ENCODE results near the gene PSG2. TPM values are rescaled to one million over a fixed set of nuclear protein-coding genes. Genes with fewer than 3 reads are reported as not detected.
"Not testable (repeated sequence)": the region's sequence is repeated elsewhere in the genome, so short reads cannot be mapped to it uniquely, and the experiment has no call there.

The PSG2 gene
- total RNA-seq, 4 donors from 2014 or later: not detected

DNA sequence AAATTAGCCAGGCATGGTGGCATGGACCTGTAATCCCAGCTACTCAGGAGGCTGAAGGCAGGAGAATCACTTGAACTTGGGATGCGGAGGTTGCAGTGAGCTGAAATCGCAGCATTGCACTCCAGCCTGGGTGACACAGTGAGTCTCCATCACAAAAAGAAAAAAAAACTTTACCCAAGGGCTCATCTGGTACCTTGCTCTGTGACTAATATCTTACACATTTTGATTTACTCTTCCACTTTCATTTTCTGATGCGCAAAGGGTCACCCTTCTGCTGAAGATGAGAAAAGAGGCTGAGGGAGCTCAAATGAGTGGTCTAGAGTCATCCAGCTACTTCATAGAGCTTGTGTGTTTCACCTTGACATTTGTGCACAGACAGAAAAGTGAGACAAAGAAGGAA is 34.5 kb downstream of the PSG2 start:
- DNase-seq (ENCODE audit: low spot score); ATAC-seq (ENCODE audit: low FRiP score): not testable (repeated sequence)

DNA sequence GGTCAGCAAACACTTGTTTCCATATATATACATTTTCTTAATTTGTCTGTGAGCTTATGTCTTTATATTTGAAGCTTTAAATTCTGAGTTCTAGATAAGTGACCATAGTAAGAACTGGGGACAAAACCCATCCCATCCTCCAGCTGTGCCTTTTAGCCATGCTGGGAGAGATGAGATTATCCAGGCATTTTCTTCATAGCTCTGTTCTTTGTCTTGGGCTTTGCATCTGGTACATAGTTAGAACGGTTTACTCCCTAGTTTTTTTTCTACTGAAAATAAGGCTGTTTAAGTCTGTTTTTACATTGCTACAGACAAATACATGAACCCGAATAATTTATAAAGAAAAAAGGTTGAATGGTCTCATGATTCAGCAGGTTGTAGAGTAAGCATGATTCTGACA is 35.9 kb downstream of the PSG2 start:
- not testable (repeated sequence) for DNase-seq (ENCODE audit: low spot score); ATAC-seq (ENCODE audit: low FRiP score)

DNA sequence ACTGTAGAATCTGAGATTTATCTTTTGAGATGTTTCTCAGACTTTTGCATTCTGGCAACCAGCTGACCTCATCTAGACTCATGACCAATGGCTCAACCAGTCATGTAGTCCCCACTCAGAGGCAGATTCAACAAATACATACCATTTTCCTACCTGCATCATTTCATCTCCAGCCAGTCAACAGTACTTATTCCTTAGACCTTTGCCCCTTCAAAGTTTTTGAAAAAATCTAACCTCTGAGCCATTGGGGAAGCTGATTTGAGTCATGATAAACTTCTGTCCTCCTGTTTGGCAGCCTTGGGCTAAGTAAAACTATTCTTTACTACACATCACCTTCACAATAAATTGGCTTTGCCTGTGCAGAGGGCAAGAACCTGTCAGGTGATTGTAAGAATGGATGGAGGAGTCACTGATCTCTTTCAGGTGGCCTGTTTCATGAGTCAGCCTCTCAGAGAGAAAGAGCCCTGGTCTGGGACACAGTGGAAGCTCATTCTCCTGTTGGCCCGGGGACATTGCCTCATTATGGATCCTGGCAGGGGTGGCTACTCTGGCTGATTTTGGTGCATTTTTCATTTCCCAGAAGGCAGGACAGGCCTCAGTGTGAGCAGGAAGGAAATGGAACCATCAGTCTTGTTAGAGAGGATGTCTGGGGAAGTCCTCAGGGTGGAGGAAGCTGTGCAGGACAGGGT is 38.9 kb downstream of the PSG2 start:
- not testable (repeated sequence) for DNase-seq (ENCODE audit: low spot score); ATAC-seq (ENCODE audit: low FRiP score)

DNA sequence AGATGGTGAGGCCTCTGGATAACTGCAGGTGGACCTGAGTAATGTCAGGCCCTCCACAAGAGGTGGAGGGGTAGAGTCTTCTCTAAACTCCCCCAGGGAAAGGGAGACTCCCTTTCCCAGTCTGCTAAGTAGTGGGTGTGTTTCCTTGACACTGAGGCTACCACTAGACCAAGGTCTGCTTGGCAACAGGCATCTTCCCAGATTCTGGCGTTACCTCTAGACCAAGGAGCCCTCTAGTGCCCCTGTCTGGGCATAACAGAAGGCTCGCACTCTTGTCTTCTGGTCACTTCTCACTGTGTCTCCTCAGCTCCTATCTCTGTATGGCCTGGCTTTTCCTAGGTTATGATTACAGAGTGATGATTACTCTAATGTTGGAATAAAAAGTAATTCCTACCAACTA is 50.9 kb downstream of the PSG2 start:
- not testable (repeated sequence) for ATAC-seq (ENCODE audit: low FRiP score); DNase-seq (ENCODE audit: low spot score)

DNA sequence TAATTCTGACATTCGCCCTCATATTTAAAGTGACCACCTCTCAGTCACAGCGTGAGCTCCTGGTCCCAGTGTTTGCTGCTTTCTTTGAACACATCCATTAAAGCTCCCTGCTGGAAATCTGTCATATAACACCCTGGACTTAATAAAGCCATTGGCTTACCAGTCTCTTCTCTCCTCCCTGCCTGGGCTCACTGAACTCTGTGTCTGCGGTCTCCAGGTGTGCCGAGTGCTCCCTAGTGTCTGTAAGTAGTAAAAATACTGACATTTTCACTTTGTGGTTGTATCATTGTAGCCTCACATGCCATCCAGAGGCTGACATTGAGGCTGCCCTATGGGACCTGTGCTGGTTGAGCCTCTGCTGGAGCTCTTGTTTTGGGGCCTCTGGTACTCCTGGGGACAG is 53.6 kb downstream of the PSG2 start:
- no peak for ATAC-seq (ENCODE audit: low FRiP score)
- TF ChIP-seq, protein P1, sequence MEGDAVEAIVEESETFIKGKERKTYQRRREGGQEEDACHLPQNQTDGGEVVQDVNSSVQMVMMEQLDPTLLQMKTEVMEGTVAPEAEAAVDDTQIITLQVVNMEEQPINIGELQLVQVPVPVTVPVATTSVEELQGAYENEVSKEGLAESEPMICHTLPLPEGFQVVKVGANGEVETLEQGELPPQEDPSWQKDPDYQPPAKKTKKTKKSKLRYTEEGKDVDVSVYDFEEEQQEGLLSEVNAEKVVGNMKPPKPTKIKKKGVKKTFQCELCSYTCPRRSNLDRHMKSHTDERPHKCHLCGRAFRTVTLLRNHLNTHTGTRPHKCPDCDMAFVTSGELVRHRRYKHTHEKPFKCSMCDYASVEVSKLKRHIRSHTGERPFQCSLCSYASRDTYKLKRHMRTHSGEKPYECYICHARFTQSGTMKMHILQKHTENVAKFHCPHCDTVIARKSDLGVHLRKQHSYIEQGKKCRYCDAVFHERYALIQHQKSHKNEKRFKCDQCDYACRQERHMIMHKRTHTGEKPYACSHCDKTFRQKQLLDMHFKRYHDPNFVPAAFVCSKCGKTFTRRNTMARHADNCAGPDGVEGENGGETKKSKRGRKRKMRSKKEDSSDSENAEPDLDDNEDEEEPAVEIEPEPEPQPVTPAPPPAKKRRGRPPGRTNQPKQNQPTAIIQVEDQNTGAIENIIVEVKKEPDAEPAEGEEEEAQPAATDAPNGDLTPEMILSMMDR (IDR thresholded peaks at IDR 0.05): no peak
- DNase-seq (ENCODE audit: low spot score): no peak

DNA sequence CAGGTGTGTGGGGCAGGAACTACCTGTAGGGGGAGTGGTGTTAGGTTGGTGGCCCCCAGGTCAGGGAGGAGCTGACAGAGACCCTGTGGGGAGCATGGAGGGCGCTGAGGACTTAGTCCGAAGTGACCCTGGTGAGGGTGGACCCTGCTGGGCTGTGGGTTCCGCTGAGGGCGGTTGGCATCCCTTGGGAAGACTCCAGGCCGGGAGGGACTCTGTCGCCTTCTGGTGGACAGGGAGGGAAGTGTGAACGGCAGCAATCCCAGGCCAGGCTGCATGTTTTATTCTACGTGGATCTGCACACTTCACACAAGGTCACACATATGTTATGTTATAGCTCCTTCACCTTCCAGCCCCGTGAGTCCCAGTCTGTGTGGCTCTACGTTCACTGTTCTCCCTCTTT is 54.5 kb downstream of the PSG2 start:
- not testable (repeated sequence) for ATAC-seq (ENCODE audit: low FRiP score); DNase-seq (ENCODE audit: low spot score)

DNA sequence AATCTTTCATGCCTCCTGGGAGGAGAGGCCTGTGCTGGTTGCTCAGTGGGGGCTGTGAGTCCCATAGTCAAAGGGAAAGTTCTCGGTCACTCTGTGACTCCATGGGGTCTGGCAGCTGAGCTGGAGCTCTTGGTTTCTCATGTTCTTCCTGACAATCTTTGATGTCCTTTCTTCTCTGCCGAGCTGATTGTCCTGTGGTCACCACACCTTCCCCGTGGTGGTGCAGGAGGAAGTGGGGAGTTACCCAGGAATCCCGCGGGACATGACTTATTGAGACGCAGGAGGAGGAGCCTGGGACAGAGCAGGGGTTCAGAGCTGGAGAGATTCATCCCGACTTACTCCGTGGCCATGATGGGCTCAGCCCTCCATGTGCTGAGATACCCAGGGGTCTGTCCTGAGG is 55.4 kb downstream of the PSG2 start:
- not testable (repeated sequence) for DNase-seq (ENCODE audit: low spot score); ATAC-seq (ENCODE audit: low FRiP score)

DNA sequence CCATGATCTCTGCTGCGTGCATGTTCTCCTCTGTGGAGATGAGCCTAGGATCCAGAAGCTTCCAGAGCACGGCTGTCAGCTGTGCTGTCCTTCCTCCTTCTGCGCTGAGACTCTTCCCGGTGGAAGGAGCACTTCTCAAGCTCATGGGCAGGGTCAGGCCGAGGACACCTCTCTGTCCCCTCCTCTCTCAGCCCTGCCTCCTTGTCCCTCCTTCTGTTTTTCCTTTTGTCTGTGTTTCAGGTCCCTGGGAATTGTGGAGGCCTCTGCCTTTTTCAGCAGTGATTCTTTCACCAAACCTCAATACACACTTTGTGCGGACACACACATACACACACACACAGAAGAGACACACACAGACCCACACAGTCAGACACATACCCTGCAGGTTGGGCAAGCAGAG is 56.1 kb downstream of the PSG2 start, which contains the start of gene PSG11:
Gene PSG11 (minus strand): TSS at position 101 of the 400 bp plus-strand sequence. CDS start 97 bp downstream, at position 4.
- not testable (repeated sequence) for DNase-seq (ENCODE audit: low spot score); ATAC-seq (ENCODE audit: low FRiP score)

DNA sequence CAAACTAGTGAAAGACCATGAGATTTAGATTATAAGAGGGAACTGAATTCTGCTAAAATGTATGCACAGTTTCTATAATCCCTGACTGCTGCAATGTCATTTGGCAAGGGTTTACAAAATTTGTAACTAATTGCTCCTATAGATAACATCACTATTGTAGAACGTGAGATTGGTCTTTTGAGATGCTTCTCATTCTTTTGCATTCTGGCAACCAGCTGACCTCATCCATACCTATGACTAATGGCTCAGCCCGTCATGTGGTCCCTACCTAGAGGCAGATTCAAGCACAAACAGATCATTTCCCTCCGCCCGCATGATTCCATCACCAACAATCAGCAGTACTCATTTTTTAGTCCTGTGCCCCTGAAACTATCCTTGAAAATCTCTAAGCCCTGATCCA is 60.4 kb downstream of the PSG2 start:
- not testable (repeated sequence) for ATAC-seq (ENCODE audit: low FRiP score); DNase-seq (ENCODE audit: low spot score)

DNA sequence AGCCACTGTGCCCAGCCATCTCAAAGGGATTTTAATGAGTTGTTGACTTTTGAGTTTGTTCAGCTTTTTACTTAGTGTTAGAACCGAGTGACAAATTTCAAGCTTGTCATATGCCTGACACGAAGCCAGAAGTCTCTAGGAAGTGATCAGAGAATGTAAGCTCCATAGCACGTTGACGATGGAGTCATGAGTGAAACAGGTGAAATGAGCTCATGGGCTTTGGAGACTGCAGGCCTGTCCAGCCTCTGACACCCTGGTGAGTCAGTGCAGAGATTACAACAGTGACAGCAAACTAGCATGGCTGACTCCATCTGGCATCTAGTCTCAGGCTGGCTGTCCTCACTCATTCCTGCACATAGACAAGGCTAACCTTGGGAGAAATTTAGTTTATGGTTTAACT is 60.9 kb downstream of the PSG2 start:
- not testable (repeated sequence) for DNase-seq (ENCODE audit: low spot score); ATAC-seq (ENCODE audit: low FRiP score)

DNA sequence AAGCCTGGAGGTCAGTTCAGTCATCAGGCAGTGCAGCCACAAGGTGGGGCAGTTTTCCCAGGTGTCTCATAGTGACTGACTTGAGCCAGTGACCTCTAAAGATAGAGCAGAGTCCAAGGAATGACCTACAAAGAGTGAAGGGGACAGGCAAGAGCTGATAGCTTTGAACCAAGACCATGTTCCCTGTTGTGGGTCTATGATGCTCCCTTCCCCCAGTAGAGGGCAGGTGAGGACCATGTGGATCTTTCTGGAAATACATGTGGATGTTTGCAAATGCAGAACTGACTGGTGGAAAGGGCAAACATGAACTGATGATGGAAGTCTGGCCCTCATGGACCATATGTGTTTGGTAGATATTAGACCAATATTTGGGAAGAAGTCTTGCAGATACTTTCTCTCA is 62.9 kb downstream of the PSG2 start:
- DNase-seq (ENCODE audit: low spot score); ATAC-seq (ENCODE audit: low FRiP score): not testable (repeated sequence)

Other genes with a start within 250 kb of the PSG2 start
- not detected for gene PSG1, start 203.0 kb downstream of the PSG2 start, total RNA-seq
- not detected for gene PSG6, start 164.8 kb downstream of the PSG2 start, total RNA-seq
- not detected for gene PSG7, start 145.5 kb downstream of the PSG2 start, total RNA-seq
- not detected for gene PSG11, start 56.2 kb downstream of the PSG2 start, total RNA-seq
- not detected for gene PSG5, start 103.8 kb upstream of the PSG2 start, total RNA-seq
- not detected for gene PSG4, start 122.9 kb upstream of the PSG2 start, total RNA-seq
- not detected for gene PSG9, start 186.8 kb upstream of the PSG2 start, total RNA-seq

Data from omental fat pad (tissue), 4 donors.